HepG2 (cell line): ENCODE data around the gene ATP11A. TPM values are rescaled to one million over a fixed set of nuclear protein-coding genes. Genes with fewer than 3 reads are reported as not detected.
A peak's percentile ranks its signal among the peaks of the same experiment; 100 is the strongest.

ENCODE experiments used
- ARNT2 ChIP-seq: sonication (generic); formaldehyde crosslinking; IDR thresholded peaks from 2 replicates; pipeline ENCODE4 v1.8.0; 2022; ENCODE audit warnings: mild to moderate bottlenecking, low read depth, missing genetic modification reagents, moderate library complexity
- BRCA1 ChIP-seq: sonication (generic); formaldehyde crosslinking; IDR thresholded peaks from 2 replicates; pipeline ENCODE4 v1.4.0; 2020; ENCODE audit warnings: missing genetic modification reagents
- BRD4 ChIP-seq: sonication (generic); formaldehyde crosslinking; IDR thresholded peaks from 2 replicates; pipeline ENCODE4 v1.4.0; 2020; ENCODE audit warnings: missing genetic modification reagents
- ESRRA ChIP-seq: sonication (generic); formaldehyde crosslinking; IDR thresholded peaks from 2 replicates; pipeline ENCODE4 v1.5.1; 2020; ENCODE audit warnings: mild to moderate bottlenecking, low read depth, missing genetic modification reagents
- FOXA1 ChIP-seq, 2 experiments: fragments of 450-650 bp in 1 of 2; sonication (generic) in 1 of 2; formaldehyde crosslinking in 1 of 2; IDR thresholded peaks; 2 replicates each; pipeline versions ENCODE4 v1.4.0 to v1.6.1; 2016 to 2020; ENCODE audit warnings: missing genetic modification reagents in 1 of 2
- HMGA1 ChIP-seq: sonication (generic); formaldehyde crosslinking; conservative IDR thresholded peaks from 2 replicates; pipeline ENCODE4 v1.4.0; 2020; ENCODE audit warnings: missing genetic modification reagents
- HNF4G ChIP-seq, 2 experiments: sonication (generic) in 1 of 2; formaldehyde crosslinking in 1 of 2; IDR thresholded peaks; 2 replicates each; pipeline versions ENCODE4 v1.4.0 to v1.6.1; 2011 to 2020; ENCODE audit warnings: borderline replicate concordance in 2 of 2, low read depth in 2 of 2, mild to moderate bottlenecking in 2 of 2, low read length in 1 of 2, missing genetic modification reagents in 1 of 2, moderate library complexity in 1 of 2
- KAT8 ChIP-seq: IDR thresholded peaks from 2 replicates; pipeline ENCODE4 v1.6.1; 2016; ENCODE audit warnings: missing genetic modification reagents, missing compliant biosample characterization
- NFIB ChIP-seq: sonication (generic); formaldehyde crosslinking; IDR thresholded peaks from 2 replicates; pipeline ENCODE4 v1.9.0; 2021; ENCODE audit warnings: missing genetic modification reagents, mild to moderate bottlenecking, borderline replicate concordance
- SOX13 ChIP-seq, 3 experiments: fragments of 450-650 bp in 1 of 3; sonication (generic) in 1 of 3; formaldehyde crosslinking in 1 of 3; IDR thresholded peaks in 2 of 3; conservative IDR thresholded peaks in 1 of 3; 2 replicates each; pipeline versions ENCODE4 v1.5.0 to v1.6.1; 2016 to 2020; ENCODE audit warnings: antibody characterized with exemption in 1 of 3, mild to moderate bottlenecking in 1 of 3, missing compliant biosample characterization in 1 of 3, missing genetic modification reagents in 1 of 3, moderate library complexity in 1 of 3
- ZFP1 ChIP-seq: IDR thresholded peaks from 2 replicates; pipeline ENCODE4 v1.6.1; 2016
- ZKSCAN5 ChIP-seq: sonication (generic); formaldehyde crosslinking; IDR thresholded peaks from 2 replicates; pipeline ENCODE4 v1.5.1; 2020; ENCODE audit warnings: mild to moderate bottlenecking, missing genetic modification reagents
- ZNF232 ChIP-seq: sonication (generic); formaldehyde crosslinking; IDR thresholded peaks from 2 replicates; pipeline ENCODE4 v1.4.0; 2020; ENCODE audit warnings: missing genetic modification reagents, borderline replicate concordance
- ZNF557 ChIP-seq: sonication (generic); formaldehyde crosslinking; IDR thresholded peaks from 2 replicates; pipeline ENCODE4 v1.4.0; 2020; ENCODE audit warnings: missing genetic modification reagents
- ZNF569 ChIP-seq: sonication (generic); formaldehyde crosslinking; IDR thresholded peaks from 2 replicates; pipeline ENCODE4 v1.5.0; 2020; ENCODE audit warnings: mild to moderate bottlenecking, missing genetic modification reagents, moderate library complexity, borderline replicate concordance
- ZNF75D ChIP-seq: sonication (generic); formaldehyde crosslinking; IDR thresholded peaks from 2 replicates; pipeline ENCODE4 v1.8.1; 2023; ENCODE audit warnings: missing genetic modification reagents, mild to moderate bottlenecking, borderline replicate concordance
- ZNF773 ChIP-seq: sonication (generic); formaldehyde crosslinking; IDR thresholded peaks from 2 replicates; pipeline ENCODE4 v1.4.0; 2020; ENCODE audit warnings: missing genetic modification reagents, borderline replicate concordance
- ZNF782 ChIP-seq: sonication (generic); formaldehyde crosslinking; IDR thresholded peaks from 2 replicates; pipeline ENCODE4 v1.4.0; 2020; ENCODE audit warnings: missing genetic modification reagents, mild to moderate bottlenecking, borderline replicate concordance
- ZNF790 ChIP-seq: sonication (generic); formaldehyde crosslinking; IDR thresholded peaks from 2 replicates; pipeline ENCODE4 v1.8.0; 2022; ENCODE audit warnings: missing genetic modification reagents, mild to moderate bottlenecking, borderline replicate concordance
- ZNF891 ChIP-seq: sonication (generic); formaldehyde crosslinking; IDR thresholded peaks from 2 replicates; pipeline ENCODE4 v1.5.0; 2020; ENCODE audit warnings: mild to moderate bottlenecking, missing genetic modification reagents
- polyA plus RNA-seq, 8 experiments: library from polyadenylated mRNA; depleted of rRNA in 3 of 8; stranded (reverse) in 7 of 8; unstranded in 1 of 8; fragments of >200 nt; fragmentation: Illumina TruSeq in 4 of 8; extraction: Trizol in 4 of 8; gene quantifications; 2 replicates each; pipeline versions ENCODE4 v1.2.1 to v1.2.3, GENCODE V29; 2011 to 2016; ENCODE audit warnings: low read depth in 4 of 8, missing spikeins in 1 of 8, mixed read lengths in 1 of 8; ENCODE audit not compliant: insufficient read depth in 1 of 8
- total RNA-seq, 5 experiments: library from RNA; depleted of rRNA; stranded (reverse); fragments of >200 nt; fragmentation: Illumina TruSeq; extraction: Trizol; gene quantifications; 2 replicates each; pipeline ENCODE4 v1.2.3, GENCODE V29; 2016; ENCODE audit warnings: low read depth in 1 of 5
- TF ChIP-seq, protein P1 (sequence below): sonication (generic); formaldehyde crosslinking; IDR thresholded peaks from 2 replicates; pipeline ENCODE4 v1.4.0; 2020; ENCODE audit warnings: mild to moderate bottlenecking, low read depth, missing genetic modification reagents
- TF ChIP-seq, protein P2 (sequence below): sonication (generic); formaldehyde crosslinking; IDR thresholded peaks from 2 replicates; pipeline ENCODE4 v1.5.1; 2020; ENCODE audit warnings: missing genetic modification reagents, mild to moderate bottlenecking, borderline replicate concordance
- TF ChIP-seq, protein P3 (sequence below): sonication (generic); formaldehyde crosslinking; IDR thresholded peaks from 2 replicates; pipeline ENCODE4 v1.8.1; 2022; ENCODE audit warnings: mild to moderate bottlenecking, missing genetic modification reagents
- TF ChIP-seq, protein P4 (sequence below): IDR thresholded peaks from 2 replicates; pipeline ENCODE4 v1.6.1; 2018; ENCODE audit warnings: missing genetic modification reagents

ATP11A gene
- total and polyA plus RNA-seq, 2 of the 13 experiments (the other 11 are each of a cell fraction or from before 2014, with no cell fraction given), result 18.4 to 20.1 TPM

DNA sequence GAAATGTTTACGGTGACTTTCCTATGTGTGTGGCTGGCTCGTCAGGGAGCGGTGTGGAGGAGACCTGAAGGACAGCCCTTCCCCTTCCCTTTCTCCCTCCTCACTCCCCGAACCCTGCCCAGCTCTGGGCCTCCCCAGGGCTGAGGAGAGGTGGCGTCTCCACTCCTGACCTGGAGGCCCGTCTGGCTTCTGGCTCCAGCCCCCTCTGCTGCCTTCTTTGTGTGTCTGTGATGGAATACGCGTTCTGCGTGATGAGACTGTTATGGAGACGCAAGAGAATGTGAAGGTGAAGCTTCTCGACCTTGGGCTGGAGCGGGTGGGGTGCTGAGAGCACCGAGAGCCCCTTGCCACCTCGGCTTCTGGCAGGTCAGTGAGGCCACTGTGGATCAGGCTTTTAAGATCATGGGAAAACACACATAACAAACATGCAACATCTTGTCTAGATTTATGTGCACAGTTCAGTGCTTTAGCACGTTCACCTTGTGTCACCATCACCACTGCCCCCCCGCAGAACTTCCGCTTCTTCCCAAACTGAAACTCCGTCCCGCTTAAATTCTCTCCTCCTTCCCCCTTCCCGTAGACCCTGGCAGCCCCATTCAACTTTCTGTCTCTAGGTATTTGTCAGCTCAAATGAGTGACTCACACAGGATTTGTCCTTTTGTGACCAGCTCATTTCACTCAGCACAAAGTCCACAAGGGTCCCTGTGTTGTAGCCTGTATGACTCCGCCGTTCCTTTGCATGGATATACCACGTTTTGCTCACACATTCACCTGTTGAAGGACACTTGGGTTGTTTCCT lies 24.7 kb downstream of the ATP11A start (continued):
- TF ChIP-seq, protein P1, sequence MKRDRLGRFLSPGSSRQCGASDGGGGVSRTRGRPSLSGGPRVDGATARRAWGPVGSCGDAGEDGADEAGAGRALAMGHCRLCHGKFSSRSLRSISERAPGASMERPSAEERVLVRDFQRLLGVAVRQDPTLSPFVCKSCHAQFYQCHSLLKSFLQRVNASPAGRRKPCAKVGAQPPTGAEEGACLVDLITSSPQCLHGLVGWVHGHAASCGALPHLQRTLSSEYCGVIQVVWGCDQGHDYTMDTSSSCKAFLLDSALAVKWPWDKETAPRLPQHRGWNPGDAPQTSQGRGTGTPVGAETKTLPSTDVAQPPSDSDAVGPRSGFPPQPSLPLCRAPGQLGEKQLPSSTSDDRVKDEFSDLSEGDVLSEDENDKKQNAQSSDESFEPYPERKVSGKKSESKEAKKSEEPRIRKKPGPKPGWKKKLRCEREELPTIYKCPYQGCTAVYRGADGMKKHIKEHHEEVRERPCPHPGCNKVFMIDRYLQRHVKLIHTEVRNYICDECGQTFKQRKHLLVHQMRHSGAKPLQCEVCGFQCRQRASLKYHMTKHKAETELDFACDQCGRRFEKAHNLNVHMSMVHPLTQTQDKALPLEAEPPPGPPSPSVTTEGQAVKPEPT, result no peak
- no peak for TF ChIP-seq NFIB (CRISPR knock-in tag)
- 0 out of 2 replicates have a peak, but pooled peaks have one; percentile 20 for TF ChIP-seq BRD4 (CRISPR knock-in tag)
- no peak for TF ChIP-seq ZNF232 (CRISPR knock-in tag)
- TF ChIP-seq, protein P2, sequence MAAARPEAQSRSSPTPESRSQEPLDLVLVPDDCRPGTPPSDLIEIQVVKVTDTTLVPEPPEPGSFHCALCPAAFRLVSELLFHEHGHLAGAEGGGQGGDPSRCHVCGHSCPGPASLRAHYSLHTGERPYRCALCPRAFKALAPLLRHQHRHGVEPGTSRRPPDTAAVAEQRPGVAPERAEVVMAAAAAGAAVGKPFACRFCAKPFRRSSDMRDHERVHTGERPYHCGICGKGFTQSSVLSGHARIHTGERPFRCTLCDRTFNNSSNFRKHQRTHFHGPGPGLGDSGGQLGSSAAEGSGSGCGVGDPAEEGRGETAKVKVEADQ (CRISPR knock-in tag), result no peak
- TF ChIP-seq, protein P3, sequence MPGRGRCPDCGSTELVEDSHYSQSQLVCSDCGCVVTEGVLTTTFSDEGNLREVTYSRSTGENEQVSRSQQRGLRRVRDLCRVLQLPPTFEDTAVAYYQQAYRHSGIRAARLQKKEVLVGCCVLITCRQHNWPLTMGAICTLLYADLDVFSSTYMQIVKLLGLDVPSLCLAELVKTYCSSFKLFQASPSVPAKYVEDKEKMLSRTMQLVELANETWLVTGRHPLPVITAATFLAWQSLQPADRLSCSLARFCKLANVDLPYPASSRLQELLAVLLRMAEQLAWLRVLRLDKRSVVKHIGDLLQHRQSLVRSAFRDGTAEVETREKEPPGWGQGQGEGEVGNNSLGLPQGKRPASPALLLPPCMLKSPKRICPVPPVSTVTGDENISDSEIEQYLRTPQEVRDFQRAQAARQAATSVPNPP, result no peak
- TF ChIP-seq ZNF75D (CRISPR knock-in tag), result no peak
- TF ChIP-seq ZNF773, result no peak
- no peak for TF ChIP-seq ZFP1 (CRISPR knock-in tag)
- TF ChIP-seq BRCA1 (CRISPR knock-in tag), result no peak
- no peak for TF ChIP-seq ZNF891 (CRISPR knock-in tag)
- peak; percentile 80 for TF ChIP-seq HNF4G (IDR thresholded peaks at IDR 0.05; ENCODE audit: borderline replicate concordance, low read depth, low read length)
- no peak; the same call in 1 of the 2 replicates for TF ChIP-seq HNF4G (CRISPR knock-in tag; IDR thresholded peaks at IDR 0.05; ENCODE audit: borderline replicate concordance, low read depth)
- no peak for TF ChIP-seq ZKSCAN5 (CRISPR knock-in tag)
- TF ChIP-seq KAT8, result no peak
- no peak for TF ChIP-seq HMGA1 (CRISPR knock-in tag)
- TF ChIP-seq, protein P4, sequence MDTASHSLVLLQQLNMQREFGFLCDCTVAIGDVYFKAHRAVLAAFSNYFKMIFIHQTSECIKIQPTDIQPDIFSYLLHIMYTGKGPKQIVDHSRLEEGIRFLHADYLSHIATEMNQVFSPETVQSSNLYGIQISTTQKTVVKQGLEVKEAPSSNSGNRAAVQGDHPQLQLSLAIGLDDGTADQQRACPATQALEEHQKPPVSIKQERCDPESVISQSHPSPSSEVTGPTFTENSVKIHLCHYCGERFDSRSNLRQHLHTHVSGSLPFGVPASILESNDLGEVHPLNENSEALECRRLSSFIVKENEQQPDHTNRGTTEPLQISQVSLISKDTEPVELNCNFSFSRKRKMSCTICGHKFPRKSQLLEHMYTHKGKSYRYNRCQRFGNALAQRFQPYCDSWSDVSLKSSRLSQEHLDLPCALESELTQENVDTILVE (CRISPR knock-in tag), result no peak
- no peak for TF ChIP-seq ARNT2 (CRISPR knock-in tag)
- 0 out of 2 replicates have a peak, but pooled peaks have one; percentile 21 for TF ChIP-seq SOX13 (IDR thresholded peaks at IDR 0.05)
- peak in 1 of 2 experiments; percentile 35; a peak in 1 of 4 replicates for TF ChIP-seq SOX13 (CRISPR knock-in tag; conservative IDR thresholded peaks at IDR 0.05 in 1 of 2, IDR thresholded peaks at IDR 0.05 in 1 of 2)
- TF ChIP-seq ZNF782 (CRISPR knock-in tag), result no peak
- TF ChIP-seq ZNF790, result no peak
- no peak for TF ChIP-seq ZNF557 (CRISPR knock-in tag)
- TF ChIP-seq ZNF569, result no peak
- 0 out of 2 replicates have a peak, but pooled peaks have one; percentile 55 for TF ChIP-seq ESRRA (CRISPR knock-in tag)
- TF ChIP-seq FOXA1 (IDR thresholded peaks at IDR 0.05), result no peak
- TF ChIP-seq FOXA1 (CRISPR knock-in tag; IDR thresholded peaks at IDR 0.05), result peak; percentile 9; the same call in 1 of the 2 replicates
